ENCODE data around the gene ZNF169.
A peak's percentile ranks its signal among the peaks of the same experiment; 100 is the strongest.

- no peak for TF ChIP-seq SP1 (IDR thresholded peaks at IDR 0.05)
- peak; percentile 89 for TF ChIP-seq CTCF (IDR thresholded peaks at IDR 0.05; ENCODE audit: low read depth, low read length, missing input control)
- TF ChIP-seq, protein P1, sequence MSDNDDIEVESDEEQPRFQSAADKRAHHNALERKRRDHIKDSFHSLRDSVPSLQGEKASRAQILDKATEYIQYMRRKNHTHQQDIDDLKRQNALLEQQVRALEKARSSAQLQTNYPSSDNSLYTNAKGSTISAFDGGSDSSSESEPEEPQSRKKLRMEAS (IDR thresholded peaks at IDR 0.05) = no peak
- no peak for TF ChIP-seq GABPA (IDR thresholded peaks at IDR 0.05 in 1 of 2, conservative IDR thresholded peaks at IDR 0.05 in 1 of 2)
- no peak for TF ChIP-seq EGR1 (IDR thresholded peaks at IDR 0.05; ENCODE audit: low read depth in 2 of 2)
- TF ChIP-seq, protein P2, sequence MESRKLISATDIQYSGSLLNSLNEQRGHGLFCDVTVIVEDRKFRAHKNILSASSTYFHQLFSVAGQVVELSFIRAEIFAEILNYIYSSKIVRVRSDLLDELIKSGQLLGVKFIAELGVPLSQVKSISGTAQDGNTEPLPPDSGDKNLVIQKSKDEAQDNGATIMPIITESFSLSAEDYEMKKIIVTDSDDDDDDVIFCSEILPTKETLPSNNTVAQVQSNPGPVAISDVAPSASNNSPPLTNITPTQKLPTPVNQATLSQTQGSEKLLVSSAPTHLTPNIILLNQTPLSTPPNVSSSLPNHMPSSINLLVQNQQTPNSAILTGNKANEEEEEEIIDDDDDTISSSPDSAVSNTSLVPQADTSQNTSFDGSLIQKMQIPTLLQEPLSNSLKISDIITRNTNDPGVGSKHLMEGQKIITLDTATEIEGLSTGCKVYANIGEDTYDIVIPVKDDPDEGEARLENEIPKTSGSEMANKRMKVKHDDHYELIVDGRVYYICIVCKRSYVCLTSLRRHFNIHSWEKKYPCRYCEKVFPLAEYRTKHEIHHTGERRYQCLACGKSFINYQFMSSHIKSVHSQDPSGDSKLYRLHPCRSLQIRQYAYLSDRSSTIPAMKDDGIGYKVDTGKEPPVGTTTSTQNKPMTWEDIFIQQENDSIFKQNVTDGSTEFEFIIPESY (IDR thresholded peaks at IDR 0.05) = no peak
- peak; percentile 98 for TF ChIP-seq RAD21 (IDR thresholded peaks at IDR 0.05)
- no peak for TF ChIP-seq TAF1 (conservative IDR thresholded peaks at IDR 0.05)
- TF ChIP-seq REST (IDR thresholded peaks at IDR 0.05) = no peak
- no peak for TF ChIP-seq YY1 (IDR thresholded peaks at IDR 0.05)
- peak; percentile 33 to 59 for TF ChIP-seq RXRA (IDR thresholded peaks at IDR 0.05)
- TF ChIP-seq HNF4G (IDR thresholded peaks at IDR 0.05) = no peak
- TF ChIP-seq, protein P3, sequence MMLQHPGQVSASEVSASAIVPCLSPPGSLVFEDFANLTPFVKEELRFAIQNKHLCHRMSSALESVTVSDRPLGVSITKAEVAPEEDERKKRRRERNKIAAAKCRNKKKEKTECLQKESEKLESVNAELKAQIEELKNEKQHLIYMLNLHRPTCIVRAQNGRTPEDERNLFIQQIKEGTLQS (IDR thresholded peaks at IDR 0.05) = no peak
- no peak for TF ChIP-seq JUND (IDR thresholded peaks at IDR 0.05)
Measured at GRCh38 chr9:94213511-94214124, 45.5 kb upstream of the ZNF169 start.
